GM23338 (cell line): ENCODE data around the gene TNS3.

Experiments
- EZH2 ChIP-seq: fragments of 200-600 bp; sonication (generic); IDR thresholded peaks from one replicate; pipeline ENCODE4 v1.8.0; 2017; ENCODE audit warnings: antibody characterized with exemption, mild to moderate bottlenecking, low read depth; ENCODE audit not compliant: unreplicated experiment
- JUNB ChIP-seq: IDR thresholded peaks from one replicate; pipeline ENCODE4 v1.6.1; 2016; ENCODE audit warnings: antibody characterized with exemption; ENCODE audit not compliant: unreplicated experiment
- NANOG ChIP-seq: IDR thresholded peaks from 2 replicates; pipeline ENCODE4 v1.6.1; 2016; ENCODE audit warnings: antibody characterized with exemption, borderline replicate concordance
- POLR2AphosphoS5 ChIP-seq: IDR thresholded peaks from 2 replicates; pipeline ENCODE4 v1.6.1; 2016; ENCODE audit warnings: antibody characterized with exemption, low read depth
- TF ChIP-seq, protein P1 (sequence below), 2 experiments: fragments of 200-600 bp in 1 of 2; sonication (generic) in 1 of 2; conservative IDR thresholded peaks; 2 replicates each; pipeline versions ENCODE4 v1.5.1 to v1.6.1; 2016 to 2017; ENCODE audit warnings: antibody characterized with exemption in 2 of 2, low read depth in 2 of 2, mild to moderate bottlenecking in 2 of 2, moderate library complexity in 1 of 2
- TF ChIP-seq, protein P2 (sequence below): IDR thresholded peaks from 2 replicates; pipeline ENCODE4 v1.6.1; 2016; ENCODE audit warnings: antibody characterized with exemption
- TF ChIP-seq, protein P3 (sequence below): IDR thresholded peaks from one replicate; pipeline ENCODE4 v1.6.1; 2018; ENCODE audit warnings: antibody characterized with exemption; ENCODE audit not compliant: unreplicated experiment

DNA sequence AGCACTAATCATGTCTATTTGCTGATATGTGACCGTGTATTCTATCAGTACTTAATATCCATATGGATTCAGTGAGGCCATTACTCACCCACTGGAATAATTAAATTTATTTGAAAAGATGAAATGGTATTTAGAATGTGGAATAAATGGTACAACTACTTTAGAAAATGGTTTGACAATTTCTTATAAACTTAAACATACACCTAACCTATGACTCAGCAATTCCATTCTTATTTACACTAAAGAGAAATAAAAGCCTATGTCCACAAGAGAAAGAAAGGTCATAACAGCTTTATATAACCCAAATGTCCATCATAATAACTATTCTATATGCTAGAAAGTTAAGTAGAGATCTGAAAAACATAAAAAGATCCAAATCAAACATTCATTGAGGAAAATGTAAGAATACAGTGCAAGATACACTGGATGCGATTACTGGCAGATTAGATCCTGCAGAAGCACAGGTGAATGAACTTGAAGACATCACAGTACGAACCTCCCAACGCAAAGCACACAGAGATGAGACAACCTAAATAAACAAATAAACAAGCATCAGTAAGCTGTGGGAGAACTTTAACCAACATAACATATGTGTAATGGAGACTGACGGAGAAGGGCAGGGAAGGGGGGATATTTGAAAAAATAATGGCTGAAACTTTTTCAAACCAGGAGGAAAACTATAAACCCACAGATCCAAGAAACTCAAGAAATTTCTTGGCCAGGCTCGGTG is 51.9 kb downstream of the TNS3 start:
- TF ChIP-seq, protein P1, sequence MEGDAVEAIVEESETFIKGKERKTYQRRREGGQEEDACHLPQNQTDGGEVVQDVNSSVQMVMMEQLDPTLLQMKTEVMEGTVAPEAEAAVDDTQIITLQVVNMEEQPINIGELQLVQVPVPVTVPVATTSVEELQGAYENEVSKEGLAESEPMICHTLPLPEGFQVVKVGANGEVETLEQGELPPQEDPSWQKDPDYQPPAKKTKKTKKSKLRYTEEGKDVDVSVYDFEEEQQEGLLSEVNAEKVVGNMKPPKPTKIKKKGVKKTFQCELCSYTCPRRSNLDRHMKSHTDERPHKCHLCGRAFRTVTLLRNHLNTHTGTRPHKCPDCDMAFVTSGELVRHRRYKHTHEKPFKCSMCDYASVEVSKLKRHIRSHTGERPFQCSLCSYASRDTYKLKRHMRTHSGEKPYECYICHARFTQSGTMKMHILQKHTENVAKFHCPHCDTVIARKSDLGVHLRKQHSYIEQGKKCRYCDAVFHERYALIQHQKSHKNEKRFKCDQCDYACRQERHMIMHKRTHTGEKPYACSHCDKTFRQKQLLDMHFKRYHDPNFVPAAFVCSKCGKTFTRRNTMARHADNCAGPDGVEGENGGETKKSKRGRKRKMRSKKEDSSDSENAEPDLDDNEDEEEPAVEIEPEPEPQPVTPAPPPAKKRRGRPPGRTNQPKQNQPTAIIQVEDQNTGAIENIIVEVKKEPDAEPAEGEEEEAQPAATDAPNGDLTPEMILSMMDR (conservative IDR thresholded peaks at IDR 0.05; ENCODE audit: low read depth in 2 of 2): no peak
- TF ChIP-seq, protein P2, sequence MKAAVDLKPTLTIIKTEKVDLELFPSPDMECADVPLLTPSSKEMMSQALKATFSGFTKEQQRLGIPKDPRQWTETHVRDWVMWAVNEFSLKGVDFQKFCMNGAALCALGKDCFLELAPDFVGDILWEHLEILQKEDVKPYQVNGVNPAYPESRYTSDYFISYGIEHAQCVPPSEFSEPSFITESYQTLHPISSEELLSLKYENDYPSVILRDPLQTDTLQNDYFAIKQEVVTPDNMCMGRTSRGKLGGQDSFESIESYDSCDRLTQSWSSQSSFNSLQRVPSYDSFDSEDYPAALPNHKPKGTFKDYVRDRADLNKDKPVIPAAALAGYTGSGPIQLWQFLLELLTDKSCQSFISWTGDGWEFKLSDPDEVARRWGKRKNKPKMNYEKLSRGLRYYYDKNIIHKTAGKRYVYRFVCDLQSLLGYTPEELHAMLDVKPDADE: no peak
- TF ChIP-seq, protein P3, sequence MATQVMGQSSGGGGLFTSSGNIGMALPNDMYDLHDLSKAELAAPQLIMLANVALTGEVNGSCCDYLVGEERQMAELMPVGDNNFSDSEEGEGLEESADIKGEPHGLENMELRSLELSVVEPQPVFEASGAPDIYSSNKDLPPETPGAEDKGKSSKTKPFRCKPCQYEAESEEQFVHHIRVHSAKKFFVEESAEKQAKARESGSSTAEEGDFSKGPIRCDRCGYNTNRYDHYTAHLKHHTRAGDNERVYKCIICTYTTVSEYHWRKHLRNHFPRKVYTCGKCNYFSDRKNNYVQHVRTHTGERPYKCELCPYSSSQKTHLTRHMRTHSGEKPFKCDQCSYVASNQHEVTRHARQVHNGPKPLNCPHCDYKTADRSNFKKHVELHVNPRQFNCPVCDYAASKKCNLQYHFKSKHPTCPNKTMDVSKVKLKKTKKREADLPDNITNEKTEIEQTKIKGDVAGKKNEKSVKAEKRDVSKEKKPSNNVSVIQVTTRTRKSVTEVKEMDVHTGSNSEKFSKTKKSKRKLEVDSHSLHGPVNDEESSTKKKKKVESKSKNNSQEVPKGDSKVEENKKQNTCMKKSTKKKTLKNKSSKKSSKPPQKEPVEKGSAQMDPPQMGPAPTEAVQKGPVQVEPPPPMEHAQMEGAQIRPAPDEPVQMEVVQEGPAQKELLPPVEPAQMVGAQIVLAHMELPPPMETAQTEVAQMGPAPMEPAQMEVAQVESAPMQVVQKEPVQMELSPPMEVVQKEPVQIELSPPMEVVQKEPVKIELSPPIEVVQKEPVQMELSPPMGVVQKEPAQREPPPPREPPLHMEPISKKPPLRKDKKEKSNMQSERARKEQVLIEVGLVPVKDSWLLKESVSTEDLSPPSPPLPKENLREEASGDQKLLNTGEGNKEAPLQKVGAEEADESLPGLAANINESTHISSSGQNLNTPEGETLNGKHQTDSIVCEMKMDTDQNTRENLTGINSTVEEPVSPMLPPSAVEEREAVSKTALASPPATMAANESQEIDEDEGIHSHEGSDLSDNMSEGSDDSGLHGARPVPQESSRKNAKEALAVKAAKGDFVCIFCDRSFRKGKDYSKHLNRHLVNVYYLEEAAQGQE: no peak
- TF ChIP-seq NANOG: no peak
- no peak for TF ChIP-seq EZH2
- TF ChIP-seq POLR2AphosphoS5: no peak
- TF ChIP-seq JUNB: no peak
